Naive thymus-derived CD4-positive, alpha-beta T cell (primary cell): Measurements from ENCODE around the gene MYL12A. TPM values are rescaled to one million over a fixed set of nuclear protein-coding genes. Genes with fewer than 3 reads are reported as not detected.
A peak's percentile ranks its signal among the peaks of the same experiment; 100 is the strongest.

Experiments
- ATAC-seq: fragments of 150-1000 bp; cut with Tn5 transposase; 2 replicates; pipeline ENCODE4 v1.10.0; 2021; ENCODE audit warnings: mild to moderate bottlenecking, moderate library complexity
- CTCF ChIA-PET: fragments of 350-600 bp; sonication (Branson Sonifier 250); formaldehyde crosslinking; loops from one replicate; lab custom pipeline; 2021; ENCODE audit warnings: antibody characterized with exemption; lab: Charles Lee
- POLR2A ChIA-PET: fragments of 350-600 bp; sonication (Branson Sonifier 250); formaldehyde crosslinking; loops from one replicate; lab custom pipeline; 2021; ENCODE audit warnings: antibody characterized with exemption, inconsistent platforms; lab: Charles Lee
- DNase-seq, 9 donors: peaks; one replicate each; pipeline versions ENCODE4 v3.0.0 to v3.0.0-alpha.2; 2020 to 2022; ENCODE audit warnings: mixed read lengths in 1 of 9
- H3K27ac ChIP-seq: one replicate; pipeline ENCODE4 v1.7.0; 2013; ENCODE audit warnings: mild to moderate bottlenecking, low read depth, low read length, moderate library complexity
- H3K27me3 ChIP-seq, 2 donors: one replicate each; pipeline ENCODE4 v1.7.0; 2013; ENCODE audit warnings: low read length in 2 of 2, mild to moderate bottlenecking in 2 of 2, moderate library complexity in 2 of 2; ENCODE audit not compliant: control insufficient read depth in 2 of 2, insufficient read depth in 2 of 2
- H3K36me3 ChIP-seq, 3 experiments: 1 replicate in 2 of 3; 2 replicates in 1 of 3; pipeline ENCODE4 v1.7.0; 2013; ENCODE audit warnings: low read length in 3 of 3, mild to moderate bottlenecking in 3 of 3, moderate library complexity in 1 of 3; ENCODE audit not compliant: insufficient read depth in 3 of 3, control insufficient read depth in 2 of 3
- H3K4me1 ChIP-seq, 2 donors: one replicate each; pipeline ENCODE4 v1.7.0; 2013; ENCODE audit warnings: low read length in 2 of 2, mild to moderate bottlenecking in 2 of 2, moderate library complexity in 1 of 2; ENCODE audit not compliant: control insufficient read depth in 2 of 2, insufficient read depth in 2 of 2
- H3K4me3 ChIP-seq: 2 replicates; pipeline ENCODE4 v1.7.0; 2013; ENCODE audit warnings: mild to moderate bottlenecking, low read length
- H3K9me3 ChIP-seq, 3 experiments: 1 replicate in 2 of 3; 2 replicates in 1 of 3; pipeline ENCODE4 v1.7.0; 2013; ENCODE audit warnings: low read length in 3 of 3; ENCODE audit not compliant: control insufficient read depth in 2 of 3
- H3K27ac Mint-ChIP-seq, 9 donors: one replicate each; pipeline ENCODE4 v1.8.0; 2020 to 2022; ENCODE audit warnings: mixed read lengths in 9 of 9, mild to moderate bottlenecking in 8 of 9, moderate library complexity in 5 of 9, inconsistent platforms in 2 of 9
- H3K27me3 Mint-ChIP-seq, 5 donors: one replicate each; pipeline ENCODE4 v1.8.0; 2021 to 2022; ENCODE audit warnings: mixed read lengths in 5 of 5, mild to moderate bottlenecking in 1 of 5
- H3K36me3 Mint-ChIP-seq, 5 donors: one replicate each; pipeline ENCODE4 v1.8.0; 2020 to 2022; ENCODE audit warnings: mixed read lengths in 5 of 5, mild to moderate bottlenecking in 3 of 5, inconsistent platforms in 1 of 5
- H3K4me1 Mint-ChIP-seq, 7 donors: one replicate each; pipeline ENCODE4 v1.8.0; 2020 to 2022; ENCODE audit warnings: mixed read lengths in 7 of 7, mild to moderate bottlenecking in 3 of 7, inconsistent platforms in 1 of 7
- H3K4me3 Mint-ChIP-seq, 10 donors: one replicate each; pipeline ENCODE4 v1.8.0; 2020 to 2022; ENCODE audit warnings: mild to moderate bottlenecking in 10 of 10, mixed read lengths in 10 of 10, moderate library complexity in 6 of 10, inconsistent platforms in 2 of 10
- H3K9me3 Mint-ChIP-seq, 11 donors: one replicate each; pipeline ENCODE4 v1.8.0; 2020 to 2022; ENCODE audit warnings: mixed read lengths in 11 of 11, mild to moderate bottlenecking in 4 of 11, inconsistent platforms in 1 of 11, moderate library complexity in 1 of 11
- intact Hi-C, 2 donors: fragments of 100-400 bp; cut with micrococcal nuclease; formaldehyde crosslinking; loops; one replicate each; pipeline ENCODE4 v1.15.1; 2023
- polyA plus RNA-seq, 2 donors: library from polyadenylated mRNA; unstranded; fragments of 300-500 nt; fragmentation: Illumina TruSeq; gene quantifications; one replicate each; pipeline ENCODE4 v1.2.3, GENCODE V29; 2021
- total RNA-seq, 6 experiments: library from RNA in 5 of 6; stranded (reverse) in 5 of 6; gene quantifications; 1 replicate in 5 of 6; 2 replicates in 1 of 6; pipeline ENCODE4 v1.2.3 and lab custom pipeline; 2021 to 2026

Gene MYL12A
- total and polyA plus RNA-seq, 7 experiments from 2014 or later = 331 to 2,608 (median 426) TPM

DNA sequence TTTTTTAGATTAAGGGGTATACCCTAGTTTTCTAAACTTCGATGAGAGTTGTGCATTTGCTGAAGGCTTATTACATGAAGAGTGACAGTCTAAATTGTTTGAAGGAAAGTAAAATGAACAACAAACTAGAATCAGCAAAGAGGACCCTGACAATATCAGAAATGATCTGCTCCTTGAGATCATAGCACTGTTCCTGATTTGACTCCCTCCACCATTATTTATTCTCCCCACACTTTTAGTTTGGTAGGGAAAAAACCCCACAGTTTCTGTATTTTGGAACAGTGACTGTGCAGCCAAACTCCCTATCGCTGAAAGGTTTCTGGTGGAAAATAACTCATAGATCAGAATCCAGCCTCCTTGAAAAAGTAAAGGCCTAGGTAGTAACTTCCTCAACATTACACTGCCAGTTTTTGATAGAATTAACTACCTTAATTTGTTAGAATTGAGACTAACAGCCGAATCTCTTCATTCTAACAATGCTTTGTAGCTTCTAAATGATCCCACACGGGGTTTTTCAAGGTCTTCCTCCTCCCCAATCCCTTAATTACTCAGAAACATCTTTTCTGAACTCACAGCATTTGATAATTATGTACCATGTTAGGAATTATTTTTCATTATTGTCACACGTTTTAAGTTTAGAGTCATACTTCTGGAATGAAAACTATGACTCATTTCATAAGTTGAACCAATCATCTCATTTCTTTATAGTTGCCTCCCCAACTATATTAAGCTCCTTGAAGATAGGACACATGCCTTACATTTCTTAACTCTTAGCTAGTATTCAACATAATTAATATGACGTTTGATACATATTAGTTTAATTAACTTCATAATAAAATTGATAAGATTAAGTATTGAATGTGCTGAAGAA lies 2.9 kb downstream of the MYL12A start:
- Histone ChIP-seq H3K27me3 (no peaks in the 10 kb centered on the region), H3K27ac (peak overlapping the region; percentile 55), H3K4me1 (peaks cover 52 to 54% of the 10 kb centered on the region in 2 donors), H3K4me3 (peak overlapping the region; percentile 47), H3K36me3 (peaks cover 7 to 33% (median 19%) of the 10 kb centered on the region in 3 experiments), H3K9me3 (no peaks in the 10 kb centered on the region)
- Mint-ChIP-seq H3K36me3 (peaks cover 14 to 46% (median 39%) of the 10 kb centered on the region in 5 donors), H3K4me1 (peaks cover 47 to 64% (median 60%) of the 10 kb centered on the region in 7 donors), H3K4me3 (peak overlapping the region; percentile 87 to 99 (median 97)), H3K27ac (peak overlapping the region; percentile 70 to 97 (median 89)), H3K9me3 (no peaks in the 10 kb centered on the region), H3K27me3 (peaks cover 0 to 2% (median 0%) of the 10 kb centered on the region in 5 donors)
- intact Hi-C loops = no loop called here
- no peak for DNase-seq
- ChIA-PET POLR2A (interaction anchor here (0.7 to 8.8 kb wide), 8 partner anchors 10 to 343 kb away, joined by 3 to 229 read pairs (median 36); partner anchors contain the start of genes MYL12B and TGIF1), CTCF (interaction anchor here (0.8 to 1.4 kb wide), 6 partner anchors 11 to 203 kb away, joined by 3 to 4 read pairs (median 3); no protein-coding TSS in a partner anchor)
- no peak for ATAC-seq

DNA sequence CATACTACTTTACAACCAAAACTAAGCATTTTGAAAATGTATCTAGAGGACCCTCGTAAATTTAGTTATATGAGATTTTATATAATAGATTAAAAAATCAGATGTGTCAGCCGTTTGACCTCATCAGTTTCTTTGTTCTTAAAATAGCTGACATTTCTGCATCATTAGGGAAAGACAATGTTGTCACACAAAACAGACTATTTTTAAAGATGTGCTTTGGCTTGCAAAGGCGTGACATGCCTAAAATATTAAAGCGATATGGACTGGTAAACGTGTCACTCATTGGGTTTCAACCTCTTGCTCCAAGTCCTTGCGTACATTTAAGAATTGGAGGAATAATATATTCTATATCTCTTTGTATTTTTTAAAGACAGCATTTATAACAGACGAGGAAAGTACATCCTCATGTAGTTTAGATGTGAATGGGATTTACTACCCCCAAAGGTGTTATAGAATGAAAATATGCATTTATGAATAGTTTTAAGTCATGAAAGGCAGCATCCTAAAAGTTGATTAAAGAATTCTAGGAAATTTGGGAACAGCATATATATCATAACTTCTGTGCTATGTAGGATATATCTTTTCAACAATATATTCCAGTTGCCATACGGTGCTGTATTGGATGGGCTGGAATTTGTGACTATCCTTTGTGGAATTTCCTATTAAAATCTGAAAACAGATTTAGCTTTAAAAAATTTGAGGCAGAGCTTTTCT lies 3.8 kb downstream of the MYL12A start:
- ATAC-seq = no peak
- DNase-seq = no peak
- Mint-ChIP-seq H3K9me3 (no peaks in the 10 kb centered on the region), H3K27ac (peak overlapping the region; percentile 11 to 100 (median 86)), H3K36me3 (peaks cover 14 to 51% (median 46%) of the 10 kb centered on the region in 5 donors), H3K27me3 (peaks cover 0 to 2% (median 0%) of the 10 kb centered on the region in 5 donors), H3K4me1 (peaks cover 43 to 64% (median 62%) of the 10 kb centered on the region in 7 donors), H3K4me3 (peak overlapping the region; percentile 26 to 98 (median 76))
- Histone ChIP-seq H3K27ac (peak overlapping the region; percentile 55), H3K36me3 (peaks cover 12 to 42% (median 28%) of the 10 kb centered on the region in 3 experiments), H3K4me1 (peaks cover 51 to 54% of the 10 kb centered on the region in 2 donors), H3K27me3 (no peaks in the 10 kb centered on the region), H3K9me3 (no peaks in the 10 kb centered on the region), H3K4me3 (peak overlapping the region; percentile 33)
- intact Hi-C loops = no loop called here
- ChIA-PET POLR2A (interaction anchor here (0.7 to 8.8 kb wide), 6 partner anchors 9 to 353 kb away, joined by 3 to 229 read pairs (median 4); partner anchors contain the start of gene MYL12B), CTCF (interaction anchor here (0.6 to 1.4 kb wide), 6 partner anchors 10 to 264 kb away, joined by 3 to 4 read pairs (median 3); no protein-coding TSS in a partner anchor)

DNA sequence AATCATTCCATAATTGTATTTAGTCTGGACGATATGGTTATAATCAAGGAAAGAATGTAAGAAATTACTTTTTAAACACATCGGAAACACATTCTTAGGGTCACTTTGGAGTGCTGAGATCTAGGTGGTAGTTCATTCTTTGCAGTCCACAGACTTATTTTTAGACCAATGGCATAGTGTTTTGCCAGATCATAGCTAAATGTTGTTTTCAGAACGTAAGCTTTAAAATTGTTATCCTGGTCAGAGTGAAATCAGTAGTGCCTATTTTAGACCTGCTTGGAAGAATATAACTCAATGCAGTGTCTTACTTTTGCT lies 4.3 kb downstream of the MYL12A start:
- no peak for ATAC-seq
- peak overlapping the region; percentile 33 for H3K4me3 ChIP-seq
- POLR2A ChIA-PET = interaction anchor here (0.9 to 8.8 kb wide), 5 partner anchors 8 to 352 kb away, joined by 3 to 229 read pairs (median 4); partner anchors contain the start of gene MYL12B
- H3K9me3 Mint-ChIP-seq = no peaks in the 10 kb centered on the region
- H3K36me3 Mint-ChIP-seq = peaks cover 14 to 55% (median 52%) of the 10 kb centered on the region in 5 donors
- H3K4me3 Mint-ChIP-seq = peak overlapping the region; percentile 26 to 98 (median 76)
- peaks cover 54 to 56% of the 10 kb centered on the region in 2 donors for H3K4me1 ChIP-seq
- CTCF ChIA-PET = interaction anchor here (0.6 to 1.5 kb wide), 4 partner anchors 9 to 342 kb away, joined by 3 to 5 read pairs (median 3); no protein-coding TSS in a partner anchor
- H3K27ac ChIP-seq = peak overlapping the region; percentile 55
- H3K36me3 ChIP-seq = peaks cover 12 to 46% (median 33%) of the 10 kb centered on the region in 3 experiments
- DNase-seq = no peak
- peaks cover 0 to 2% (median 0%) of the 10 kb centered on the region in 5 donors for H3K27me3 Mint-ChIP-seq
- H3K4me1 Mint-ChIP-seq = peaks cover 45 to 69% (median 67%) of the 10 kb centered on the region in 7 donors
- H3K27me3 ChIP-seq = no peaks in the 10 kb centered on the region
- peak overlapping the region; percentile 11 to 100 (median 86) for H3K27ac Mint-ChIP-seq
- intact Hi-C loops = no loop called here
- no peaks in the 10 kb centered on the region for H3K9me3 ChIP-seq

DNA sequence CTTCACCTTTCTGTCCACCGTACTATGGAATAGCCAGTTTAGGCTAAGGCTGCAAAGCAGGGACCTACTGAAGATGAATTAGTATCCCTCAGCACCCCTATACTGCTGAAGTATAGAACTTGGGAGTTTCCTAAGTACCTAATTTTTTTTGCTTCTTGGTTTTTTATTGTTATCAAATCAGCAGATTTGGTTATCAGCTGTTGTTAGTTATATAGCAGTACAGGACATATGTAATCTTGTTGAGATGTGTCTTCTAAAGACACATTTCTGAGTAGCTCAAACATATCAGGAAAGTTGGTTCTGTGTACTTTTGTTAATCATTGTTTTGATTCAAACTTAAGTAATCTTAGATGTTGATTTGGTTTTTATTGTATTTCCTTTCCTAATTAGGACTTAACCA lies 5.2 kb downstream of the MYL12A start:
- peak overlapping the region in 8 of 9 donors; percentile 77 to 100 (median 86) for H3K27ac Mint-ChIP-seq
- DNase-seq = no peak
- H3K9me3 Mint-ChIP-seq = no peaks in the 10 kb centered on the region
- intact Hi-C loops = no loop called here
- peak overlapping the region; percentile 55 for H3K27ac ChIP-seq
- CTCF ChIA-PET = interaction anchor here (0.6 to 1.5 kb wide), 3 partner anchors 8 to 409 kb away, joined by 3 to 5 read pairs (median 3); no protein-coding TSS in a partner anchor
- peaks cover 16 to 61% (median 61%) of the 10 kb centered on the region in 5 donors for H3K36me3 Mint-ChIP-seq
- peak overlapping the region; percentile 7 for H3K4me3 ChIP-seq
- no peaks in the 10 kb centered on the region for H3K9me3 ChIP-seq
- H3K4me1 Mint-ChIP-seq = peaks cover 47 to 79% (median 76%) of the 10 kb centered on the region in 7 donors
- no peak for ATAC-seq
- POLR2A ChIA-PET = interaction anchor here (8.0 to 8.8 kb wide), 2 partner anchors 8 to 12 kb away, joined by 98 to 229 read pairs; partner anchors contain the start of gene MYL12B
- H3K27me3 ChIP-seq = no peaks in the 10 kb centered on the region
- peak overlapping the region; percentile 41 to 98 (median 71) for H3K4me3 Mint-ChIP-seq
- H3K4me1 ChIP-seq = peaks cover 56 to 63% of the 10 kb centered on the region in 2 donors
- peaks cover 18 to 50% (median 42%) of the 10 kb centered on the region in 3 experiments for H3K36me3 ChIP-seq
- H3K27me3 Mint-ChIP-seq = no peaks in the 10 kb centered on the region

DNA sequence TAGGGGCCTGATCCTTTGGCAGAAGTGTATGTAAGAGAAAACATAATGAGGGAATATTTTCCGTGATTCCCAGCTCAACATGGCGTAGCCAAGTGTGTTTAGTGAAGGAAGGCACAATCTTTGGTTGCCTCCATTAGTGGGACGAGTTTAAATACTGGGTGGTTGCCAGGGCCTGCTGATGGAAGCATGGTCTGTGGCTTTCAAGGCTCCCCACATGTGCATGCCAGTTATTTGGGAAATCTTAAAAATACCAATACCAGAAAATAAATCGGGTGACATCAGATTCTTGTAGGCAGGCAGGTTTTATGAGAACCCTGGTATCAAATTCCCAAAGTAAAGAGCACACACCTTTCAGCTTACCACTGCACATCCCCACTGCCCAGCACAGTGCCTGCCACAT lies 7.1 kb downstream of the MYL12A start:
- Mint-ChIP-seq H3K36me3 (peaks cover 19 to 67% (median 61%) of the 10 kb centered on the region in 5 donors), H3K27ac (peak overlapping the region in 8 of 9 donors; percentile 30 to 100 (median 84)), H3K4me1 (peaks cover 54 to 96% (median 93%) of the 10 kb centered on the region in 7 donors), H3K27me3 (no peaks in the 10 kb centered on the region), H3K4me3 (peak overlapping the region in 9 of 10 donors; percentile 10 to 98 (median 47)), H3K9me3 (no peaks in the 10 kb centered on the region)
- ChIA-PET CTCF (no interaction called here), POLR2A (interaction anchor here (0.8 to 3.8 kb wide), 8 partner anchors 8 to 340 kb away, joined by 3 to 31 read pairs (median 4); partner anchors contain the start of gene MYL12A)
- DNase-seq (no peak), ATAC-seq (no peak)
- peak overlapping the region; percentile 55 for H3K27ac ChIP-seq
- H3K4me1 ChIP-seq = peaks cover 72 to 81% of the 10 kb centered on the region in 2 donors
- no peaks in the 10 kb centered on the region for H3K27me3 ChIP-seq
- no peaks in the 10 kb centered on the region for H3K9me3 ChIP-seq
- peaks cover 19 to 53% (median 43%) of the 10 kb centered on the region in 3 experiments for H3K36me3 ChIP-seq
- H3K4me3 ChIP-seq = no peak overlapping the region
- intact Hi-C loops = no loop called here
